ENCODE data around the gene ST7.

- TF ChIP-seq EZH2 (IDR thresholded peaks at IDR 0.05; ENCODE audit: insufficient read depth, low read length) = no peak
- TF ChIP-seq CTCF (IDR thresholded peaks at IDR 0.05; ENCODE audit: insufficient read depth, low read depth, low read length) = no peak
Measured at GRCh38 chr7:117269417-117269816, 316.1 kb downstream of the ST7 start.
